GM12864 (cell line): ENCODE results near the gene MPP1.

Experiments
- DNase-seq: peaks from one replicate; pipeline ENCODE4 v3.0.0-alpha.2; 2011; ENCODE audit warnings: low read depth
- H3K4me3 ChIP-seq: 2 replicates; pipeline ENCODE4 v1.5.1; 2011; ENCODE audit warnings: mild to moderate bottlenecking, low read depth, low read length, control low read depth
- CTCF ChIP-seq: IDR thresholded peaks from 2 replicates; pipeline ENCODE4 v1.5.1; 2011; ENCODE audit warnings: low read depth, mild to moderate bottlenecking, moderate library complexity, low read length, control low read depth, inconsistent platforms; ENCODE audit errors: missing control alignments

Gene MPP1

DNA sequence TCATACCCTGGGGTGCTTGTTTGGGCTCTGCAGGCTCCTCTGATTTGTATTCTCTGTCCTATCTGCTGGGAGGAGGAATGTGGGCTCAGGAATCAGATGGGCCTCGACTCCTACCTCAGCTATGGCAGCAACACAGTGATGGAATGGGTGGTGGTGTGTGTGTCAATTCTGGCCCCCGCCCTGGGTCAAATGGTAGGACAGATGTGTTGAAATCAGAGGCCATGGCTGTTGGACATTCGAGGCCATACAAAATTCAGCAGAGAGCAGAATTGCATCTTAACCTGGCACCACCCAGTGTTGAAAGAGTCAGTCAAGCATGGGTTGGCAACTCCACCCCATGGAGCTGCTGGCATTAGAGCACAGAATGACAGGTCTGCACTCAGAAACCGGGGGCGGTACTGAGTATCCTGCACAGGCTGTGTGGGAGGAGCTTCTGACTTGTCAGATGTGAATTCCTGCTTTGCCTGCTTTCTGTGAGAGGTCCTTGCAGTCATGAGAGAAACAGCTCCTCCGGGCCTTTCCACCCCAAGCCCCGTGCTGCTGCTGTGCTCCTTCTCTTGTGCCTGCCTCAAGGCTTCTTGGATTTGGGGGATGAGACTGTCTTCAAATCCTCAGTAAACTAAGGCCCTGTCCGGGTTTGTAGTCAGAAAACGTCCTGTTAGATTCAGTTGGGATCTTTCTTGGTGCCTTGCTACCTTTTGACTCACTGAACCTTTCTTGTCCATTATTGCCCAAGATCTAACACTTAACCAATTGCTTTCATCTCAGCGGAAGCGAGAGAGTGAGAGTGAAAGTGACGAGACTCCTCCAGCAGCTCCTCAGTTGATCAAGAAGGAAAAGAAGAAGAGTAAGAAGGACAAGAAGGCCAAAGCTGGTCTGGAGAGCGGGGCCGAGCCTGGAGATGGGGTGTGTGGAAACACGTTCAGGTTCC, 29.6 kb downstream of the MPP1 start:
- TF ChIP-seq CTCF = no peak
- no peak overlapping the region for H3K4me3 ChIP-seq
- DNase-seq = no peak

GRCh38 chrX:154774622-154775021, 30.7 kb downstream of the MPP1 start:
- DNase-seq = no peak
- no peak overlapping the region for H3K4me3 ChIP-seq
- no peak for TF ChIP-seq CTCF

DNA sequence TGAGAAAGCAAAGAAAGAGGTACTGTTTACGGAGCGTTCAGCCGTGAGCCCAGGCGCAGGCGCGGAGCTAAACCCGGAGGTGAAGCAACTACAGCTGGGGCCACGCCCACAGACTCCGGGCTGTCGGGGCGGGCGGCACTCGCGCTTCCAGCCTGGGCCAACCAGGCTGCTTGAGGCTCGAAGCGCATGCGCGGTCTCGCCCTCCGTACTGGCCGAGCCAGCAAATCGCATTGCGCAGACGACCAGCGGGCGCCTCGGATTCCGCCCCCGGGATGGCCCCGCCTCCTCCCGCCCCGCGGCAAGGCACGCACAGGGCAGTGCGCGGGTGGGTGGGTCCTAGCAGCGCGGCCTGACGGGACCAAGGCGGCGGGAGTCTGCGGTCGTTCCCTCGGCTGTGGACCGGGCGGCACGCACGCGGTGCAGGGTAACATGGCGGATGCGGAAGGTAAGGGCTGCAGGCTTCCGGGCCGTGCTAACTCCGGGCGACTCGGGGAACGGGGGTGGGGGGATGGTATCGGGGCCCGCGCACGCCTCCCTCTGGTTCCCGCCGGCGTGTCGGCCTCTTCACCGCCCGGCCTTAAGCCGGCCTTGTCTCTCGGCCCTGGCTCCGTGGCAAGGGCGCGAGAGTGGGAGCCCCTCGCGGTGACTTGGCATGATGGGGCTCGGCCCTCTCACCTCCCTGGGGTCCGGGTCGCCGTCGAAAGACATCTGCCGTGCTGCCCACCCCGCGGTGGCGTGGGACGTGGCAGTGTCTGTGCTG, 42.6 kb downstream of the MPP1 start, which contains the start of gene DKC1:
Gene DKC1 (plus strand): TSS at position 328 of the 760 bp plus-strand sequence. CDS start 102 bp downstream, at position 430.
- peak; percentile 85 for DNase-seq
- TF ChIP-seq CTCF = no peak

GRCh38 chrX:154761977-154762536, 43.2 kb downstream of the MPP1 start:
- no peak for TF ChIP-seq CTCF
- no peak for DNase-seq
- H3K4me3 ChIP-seq = peak overlapping the region; percentile 52

More for the DNA sequence above, 42.6 kb downstream of the MPP1 start, which contains the start of gene DKC1:
- peak within 1 kb of the TSS; percentile 69 for H3K4me3 ChIP-seq

DNA sequence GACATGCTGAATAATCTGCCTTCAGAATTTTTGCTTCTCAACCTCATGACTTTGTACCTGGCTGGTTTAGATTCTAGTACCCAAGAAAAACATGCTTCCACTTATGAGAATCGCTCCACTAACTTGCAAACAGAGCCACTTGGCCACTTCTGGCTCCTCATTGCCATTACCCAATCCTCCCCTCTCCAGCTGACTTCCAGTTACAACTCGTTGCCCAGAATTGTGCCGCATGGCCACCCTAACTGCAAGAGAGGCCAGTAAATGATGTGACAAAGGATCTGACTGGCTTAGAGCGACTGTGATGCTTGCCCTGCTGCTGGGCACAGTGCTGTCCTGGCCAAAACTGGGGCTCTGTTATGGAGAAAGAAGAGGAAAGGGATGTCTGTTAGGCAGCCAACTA, 46.6 kb downstream of the MPP1 start:
- no peak for DNase-seq
- no peak for TF ChIP-seq CTCF
- H3K4me3 ChIP-seq = no peak overlapping the region

- no peak for DNase-seq
- no peak for TF ChIP-seq CTCF
- no peak overlapping the region for H3K4me3 ChIP-seq
Measured at GRCh38 chrX:154751669-154752271, 53.5 kb downstream of the MPP1 start.
